Activated CD4-positive, alpha-beta T cell treated with anti-CD3 and anti-CD28 coated beads, Interleukin-2, amount 10 ng/mL, durations not matched to agents 7 days and 5 days (primary cell): ENCODE measurements around the gene NGB. TPM values are rescaled to one million over a fixed set of nuclear protein-coding genes. Genes with fewer than 3 reads are reported as not detected.

Source experiments
- CTCF ChIA-PET: fragments of 350-600 bp; sonication (Branson Sonifier 250); formaldehyde crosslinking; loops from one replicate; lab custom pipeline; 2021; ENCODE audit warnings: antibody characterized with exemption; lab: Charles Lee
- POLR2A ChIA-PET: fragments of 350-600 bp; sonication (Branson Sonifier 250); formaldehyde crosslinking; loops from one replicate; lab custom pipeline; 2021; ENCODE audit warnings: antibody characterized with exemption; lab: Charles Lee
- DNase-seq: peaks from one replicate; pipeline ENCODE4 v3.0.0-alpha.2; 2020
- H3K27ac Mint-ChIP-seq: one replicate; pipeline ENCODE4 v1.8.0; 2021; ENCODE audit warnings: mild to moderate bottlenecking, moderate library complexity, mixed read lengths
- H3K27me3 Mint-ChIP-seq: one replicate; pipeline ENCODE4 v1.8.0; 2021; ENCODE audit warnings: mixed read lengths
- H3K36me3 Mint-ChIP-seq: one replicate; pipeline ENCODE4 v1.8.0; 2021; ENCODE audit warnings: low read depth, mixed read lengths
- H3K4me1 Mint-ChIP-seq: one replicate; pipeline ENCODE4 v1.8.0; 2021; ENCODE audit warnings: mixed read lengths
- H3K4me3 Mint-ChIP-seq: one replicate; pipeline ENCODE4 v1.8.0; 2021; ENCODE audit warnings: mild to moderate bottlenecking, moderate library complexity, mixed read lengths
- H3K9me3 Mint-ChIP-seq: one replicate; pipeline ENCODE4 v1.8.0; 2021; ENCODE audit warnings: mixed read lengths
- microRNA-seq: library from miRNA; unstranded; fragments of <30 nt; microRNA quantifications from one replicate; pipeline ENCODE4 v1.2.0, GENCODE V29; 2021; ENCODE audit warnings: borderline microRNAs expressed, borderline replicate concordance
- total RNA-seq, 2 experiments: library from RNA; stranded (reverse); gene quantifications; one replicate each; pipeline ENCODE4 v1.2.3, GENCODE V29; 2021

Gene NGB
- total RNA-seq, 2 experiments from 2014 or later = not detected

- ChIA-PET POLR2A (no interaction called here), CTCF (no interaction called here)
- Mint-ChIP-seq H3K4me1 (no peaks in the 10 kb centered on the region), H3K9me3 (no peaks in the 10 kb centered on the region), H3K27me3 (peaks cover 8% of the 10 kb centered on the region), H3K36me3 (no peaks in the 10 kb centered on the region), H3K27ac (no peak overlapping the region), H3K4me3 (no peak overlapping the region)
- DNase-seq = no peak
These were observed 50.6 kb downstream of the NGB start for GRCh38 chr14:77220246-77221017.

GRCh38 chr14:77219591-77219990, 51.4 kb downstream of the NGB start:
- no peak overlapping the region for H3K27ac Mint-ChIP-seq
- peaks cover 13% of the 10 kb centered on the region for H3K27me3 Mint-ChIP-seq
- no peak for DNase-seq
- POLR2A ChIA-PET = no interaction called here
- no peaks in the 10 kb centered on the region for H3K4me1 Mint-ChIP-seq
- no peak overlapping the region for H3K4me3 Mint-ChIP-seq
- CTCF ChIA-PET = no interaction called here
- H3K36me3 Mint-ChIP-seq = no peaks in the 10 kb centered on the region
- H3K9me3 Mint-ChIP-seq = no peaks in the 10 kb centered on the region

GRCh38 chr14:77217551-77217950, 53.5 kb downstream of the NGB start:
- Mint-ChIP-seq H3K9me3 (no peaks in the 10 kb centered on the region), H3K4me3 (no peak overlapping the region), H3K36me3 (no peaks in the 10 kb centered on the region), H3K27ac (no peak overlapping the region), H3K27me3 (peaks cover 14% of the 10 kb centered on the region), H3K4me1 (no peaks in the 10 kb centered on the region)
- POLR2A ChIA-PET = no interaction called here
- CTCF ChIA-PET = no interaction called here
- no peak for DNase-seq

Small RNA genes lying within 50 kb of the gene (microRNA-seq; reads per million reads assigned to microRNA genes)
- not detected for gene MIR1260A

Other genes with a start within 250 kb of the NGB start
- 10 to 100 TPM; 26.0 to 29.9 TPM for gene IRF2BPL, start 242.5 kb downstream of the NGB start, total RNA-seq
- 10 to 100 TPM; 14.4 to 15.1 TPM for gene CIPC, start 172.9 kb downstream of the NGB start, total RNA-seq
- gene ZDHHC22, start 129.4 kb downstream of the NGB start, total RNA-seq = not detected
- gene TMEM63C, start 89.4 kb downstream of the NGB start, total RNA-seq = under 1 TPM; 0.29 to 0.45 TPM
- gene POMT2, start 49.7 kb upstream of the NGB start, total RNA-seq = 10 to 100 TPM; 11.9 to 13.8 TPM
- gene GSTZ1, start 49.8 kb upstream of the NGB start, total RNA-seq = 10 to 100 TPM; 17.0 to 17.8 TPM
- 10 to 100 TPM; 15.0 to 15.4 TPM for gene TMED8, start 105.9 kb upstream of the NGB start, total RNA-seq
- under 1 TPM; 0.10 to 0.27 TPM for gene SAMD15, start 106.2 kb upstream of the NGB start, total RNA-seq
- under 1 TPM; 0.22 to 0.67 TPM for gene NOXRED1, start 152.3 kb upstream of the NGB start, total RNA-seq
- gene VIPAS39, start 186.4 kb upstream of the NGB start, total RNA-seq = 10 to 100 TPM; 19.0 to 20.7 TPM
- gene AHSA1, start 186.9 kb upstream of the NGB start, total RNA-seq = 100 to 1,000 TPM; 217 to 245 TPM
- gene ISM2, start 227.6 kb upstream of the NGB start, total RNA-seq = not detected